Measurements from ENCODE around the gene L3MBTL3.
"Not testable (repeated sequence)": the region's sequence is repeated elsewhere in the genome, so short reads cannot be mapped to it uniquely, and the experiment has no call there.

Gene L3MBTL3

GRCh38 chr6:130111031-130111430, 92.7 kb downstream of the L3MBTL3 start:
- no peak overlapping the region for H3K4me3 ChIP-seq (ENCODE audit: low read length)
- no peaks in the 10 kb centered on the region for H3K36me3 ChIP-seq (ENCODE audit: control insufficient read depth, insufficient read depth, low read length)
- H3K27me3 ChIP-seq (ENCODE audit: control insufficient read depth, insufficient read depth, low read length) = no peaks in the 10 kb centered on the region
- H3K4me1 ChIP-seq (ENCODE audit: control insufficient read depth, insufficient read depth, low read length) = no peaks in the 10 kb centered on the region
- no peak overlapping the region for H3K27ac ChIP-seq (ENCODE audit: low read depth, low read length)
- H3K9ac ChIP-seq (ENCODE audit: low read length) = no peak overlapping the region

GRCh38 chr6:130113201-130113710, 94.9 kb downstream of the L3MBTL3 start:
- Histone ChIP-seq H3K27ac (ENCODE audit: low read depth, low read length) (no peak overlapping the region), H3K4me1 (ENCODE audit: control insufficient read depth, insufficient read depth, low read length) (no peaks in the 10 kb centered on the region)

GRCh38 chr6:130115036-130115435, 96.7 kb downstream of the L3MBTL3 start:
- H3K9ac ChIP-seq (ENCODE audit: low read length) = no peak overlapping the region
- H3K4me1 ChIP-seq (ENCODE audit: control insufficient read depth, insufficient read depth, low read length) = no peaks in the 10 kb centered on the region
- H3K27ac ChIP-seq (ENCODE audit: low read depth, low read length) = no peak overlapping the region

More at GRCh38 chr6:130113201-130113710, 94.9 kb downstream of the L3MBTL3 start:
- Histone ChIP-seq H3K9ac (ENCODE audit: low read length) (no peak overlapping the region), H3K4me3 (ENCODE audit: low read length) (no peak overlapping the region), H3K27me3 (ENCODE audit: control insufficient read depth, insufficient read depth, low read length) (no peaks in the 10 kb centered on the region), H3K36me3 (ENCODE audit: control insufficient read depth, insufficient read depth, low read length) (no peaks in the 10 kb centered on the region)

GRCh38 chr6:130116273-130116672, 97.9 kb downstream of the L3MBTL3 start:
- Histone ChIP-seq H3K27me3 (ENCODE audit: control insufficient read depth, insufficient read depth, low read length) (no peaks in the 10 kb centered on the region), H3K27ac (ENCODE audit: low read depth, low read length) (no peak overlapping the region), H3K36me3 (ENCODE audit: control insufficient read depth, insufficient read depth, low read length) (no peaks in the 10 kb centered on the region), H3K4me1 (ENCODE audit: control insufficient read depth, insufficient read depth, low read length) (no peaks in the 10 kb centered on the region), H3K4me3 (ENCODE audit: low read length) (no peak overlapping the region), H3K9ac (ENCODE audit: low read length) (no peak overlapping the region)

More at GRCh38 chr6:130115036-130115435, 96.7 kb downstream of the L3MBTL3 start:
- H3K27me3 ChIP-seq (ENCODE audit: control insufficient read depth, insufficient read depth, low read length) = no peaks in the 10 kb centered on the region
- H3K36me3 ChIP-seq (ENCODE audit: control insufficient read depth, insufficient read depth, low read length) = no peaks in the 10 kb centered on the region
- H3K4me3 ChIP-seq (ENCODE audit: low read length) = no peak overlapping the region

GRCh38 chr6:130117187-130117701, 98.9 kb downstream of the L3MBTL3 start:
- H3K27me3 ChIP-seq (ENCODE audit: control insufficient read depth, insufficient read depth, low read length) = not testable (repeated sequence)

GRCh38 chr6:130118236-130118635, 99.9 kb downstream of the L3MBTL3 start:
- no peak overlapping the region for H3K9ac ChIP-seq (ENCODE audit: low read length)
- H3K36me3 ChIP-seq (ENCODE audit: control insufficient read depth, insufficient read depth, low read length) = no peaks in the 10 kb centered on the region
- H3K27ac ChIP-seq (ENCODE audit: low read depth, low read length) = no peak overlapping the region
- no peaks in the 10 kb centered on the region for H3K27me3 ChIP-seq (ENCODE audit: control insufficient read depth, insufficient read depth, low read length)
- H3K4me1 ChIP-seq (ENCODE audit: control insufficient read depth, insufficient read depth, low read length) = no peaks in the 10 kb centered on the region
- H3K4me3 ChIP-seq (ENCODE audit: low read length) = no peak overlapping the region

More at GRCh38 chr6:130117187-130117701, 98.9 kb downstream of the L3MBTL3 start:
- H3K27ac ChIP-seq (ENCODE audit: low read depth, low read length); H3K9ac ChIP-seq (ENCODE audit: low read length); H3K36me3 ChIP-seq (ENCODE audit: control insufficient read depth, insufficient read depth, low read length); H3K4me1 ChIP-seq (ENCODE audit: control insufficient read depth, insufficient read depth, low read length); H3K4me3 ChIP-seq (ENCODE audit: low read length): not testable (repeated sequence)

GRCh38 chr6:130119211-130119610, 100.8 kb downstream of the L3MBTL3 start:
- H3K36me3 ChIP-seq (ENCODE audit: control insufficient read depth, insufficient read depth, low read length) = no peaks in the 10 kb centered on the region
- no peak overlapping the region for H3K4me3 ChIP-seq (ENCODE audit: low read length)
- no peaks in the 10 kb centered on the region for H3K4me1 ChIP-seq (ENCODE audit: control insufficient read depth, insufficient read depth, low read length)
- H3K9ac ChIP-seq (ENCODE audit: low read length) = no peak overlapping the region
- H3K27ac ChIP-seq (ENCODE audit: low read depth, low read length) = no peak overlapping the region
- no peaks in the 10 kb centered on the region for H3K27me3 ChIP-seq (ENCODE audit: control insufficient read depth, insufficient read depth, low read length)

GRCh38 chr6:130120731-130121130, 102.3 kb downstream of the L3MBTL3 start:
- H3K36me3 ChIP-seq (ENCODE audit: control insufficient read depth, insufficient read depth, low read length) = no peaks in the 10 kb centered on the region
- H3K4me1 ChIP-seq (ENCODE audit: control insufficient read depth, insufficient read depth, low read length) = no peaks in the 10 kb centered on the region
- H3K27me3 ChIP-seq (ENCODE audit: control insufficient read depth, insufficient read depth, low read length) = no peaks in the 10 kb centered on the region
- no peak overlapping the region for H3K27ac ChIP-seq (ENCODE audit: low read depth, low read length)
- no peak overlapping the region for H3K9ac ChIP-seq (ENCODE audit: low read length)
- H3K4me3 ChIP-seq (ENCODE audit: low read length) = no peak overlapping the region

GRCh38 chr6:130122243-130122642, 103.9 kb downstream of the L3MBTL3 start:
- H3K27me3 ChIP-seq (ENCODE audit: control insufficient read depth, insufficient read depth, low read length) = no peaks in the 10 kb centered on the region

GRCh38 chr6:130127195-130127594, 108.8 kb downstream of the L3MBTL3 start:
- Histone ChIP-seq H3K27me3 (ENCODE audit: control insufficient read depth, insufficient read depth, low read length) (no peaks in the 10 kb centered on the region), H3K9ac (ENCODE audit: low read length) (no peak overlapping the region), H3K4me1 (ENCODE audit: control insufficient read depth, insufficient read depth, low read length) (no peaks in the 10 kb centered on the region), H3K27ac (ENCODE audit: low read depth, low read length) (no peak overlapping the region), H3K4me3 (ENCODE audit: low read length) (no peak overlapping the region), H3K36me3 (ENCODE audit: control insufficient read depth, insufficient read depth, low read length) (no peaks in the 10 kb centered on the region)

More at GRCh38 chr6:130122243-130122642, 103.9 kb downstream of the L3MBTL3 start:
- H3K4me3 ChIP-seq (ENCODE audit: low read length) = no peak overlapping the region
- H3K36me3 ChIP-seq (ENCODE audit: control insufficient read depth, insufficient read depth, low read length) = no peaks in the 10 kb centered on the region
- no peak overlapping the region for H3K9ac ChIP-seq (ENCODE audit: low read length)
- no peak overlapping the region for H3K27ac ChIP-seq (ENCODE audit: low read depth, low read length)
- H3K4me1 ChIP-seq (ENCODE audit: control insufficient read depth, insufficient read depth, low read length) = no peaks in the 10 kb centered on the region

- Histone ChIP-seq H3K36me3 (ENCODE audit: control insufficient read depth, insufficient read depth, low read length) (no peaks in the 10 kb centered on the region), H3K4me1 (ENCODE audit: control insufficient read depth, insufficient read depth, low read length) (no peaks in the 10 kb centered on the region), H3K9ac (ENCODE audit: low read length) (no peak overlapping the region), H3K27me3 (ENCODE audit: control insufficient read depth, insufficient read depth, low read length) (no peaks in the 10 kb centered on the region), H3K27ac (ENCODE audit: low read depth, low read length) (no peak overlapping the region), H3K4me3 (ENCODE audit: low read length) (no peak overlapping the region)
Measured at GRCh38 chr6:130128326-130128725, 109.9 kb downstream of the L3MBTL3 start.

- H3K36me3 ChIP-seq (ENCODE audit: control insufficient read depth, insufficient read depth, low read length) = no peaks in the 10 kb centered on the region
- no peaks in the 10 kb centered on the region for H3K4me1 ChIP-seq (ENCODE audit: control insufficient read depth, insufficient read depth, low read length)
- no peak overlapping the region for H3K9ac ChIP-seq (ENCODE audit: low read length)
- H3K4me3 ChIP-seq (ENCODE audit: low read length) = no peak overlapping the region
- H3K27ac ChIP-seq (ENCODE audit: low read depth, low read length) = no peak overlapping the region
- H3K27me3 ChIP-seq (ENCODE audit: control insufficient read depth, insufficient read depth, low read length) = no peaks in the 10 kb centered on the region
Measured at GRCh38 chr6:130129762-130130246, 111.4 kb downstream of the L3MBTL3 start.

- no peaks in the 10 kb centered on the region for H3K27me3 ChIP-seq (ENCODE audit: control insufficient read depth, insufficient read depth, low read length)
- H3K9ac ChIP-seq (ENCODE audit: low read length) = no peak overlapping the region
- no peaks in the 10 kb centered on the region for H3K4me1 ChIP-seq (ENCODE audit: control insufficient read depth, insufficient read depth, low read length)
- no peaks in the 10 kb centered on the region for H3K36me3 ChIP-seq (ENCODE audit: control insufficient read depth, insufficient read depth, low read length)
- H3K27ac ChIP-seq (ENCODE audit: low read depth, low read length) = no peak overlapping the region
- no peak overlapping the region for H3K4me3 ChIP-seq (ENCODE audit: low read length)
Measured at GRCh38 chr6:130132286-130132701, 113.9 kb downstream of the L3MBTL3 start.
